HEK293T (cell line): ENCODE measurements around the gene SLC44A3.

Experiments used
- CTCF ChIA-PET: fragments of 350-600 bp; formaldehyde crosslinking; extraction: SDS; loops from one replicate; lab custom pipeline; 2021; ENCODE audit warnings: antibody characterized with exemption, inconsistent platforms; lab: Yijun Ruan, JAX
- POLR2A ChIA-PET: fragments of 350-600 bp; formaldehyde crosslinking; extraction: SDS; loops from one replicate; lab custom pipeline; 2020; ENCODE audit warnings: antibody characterized with exemption, inconsistent platforms; lab: Yijun Ruan, JAX
- DNase-seq: peaks from one replicate; pipeline ENCODE4 v3.0.0; 2012; ENCODE audit warnings: mixed read lengths; ENCODE audit errors: extremely low spot score
- ARNT ChIP-seq: fragments of 450-650 bp; IDR thresholded peaks from 2 replicates; pipeline ENCODE4 v1.6.1; 2017; ENCODE audit warnings: mild to moderate bottlenecking
- BHLHE40 ChIP-seq: fragments of 450-650 bp; IDR thresholded peaks from 2 replicates; pipeline ENCODE4 v1.6.1; 2016; ENCODE audit warnings: mild to moderate bottlenecking, moderate library complexity, borderline replicate concordance
- CTBP1 ChIP-seq: fragments of 450-650 bp; IDR thresholded peaks from 2 replicates; pipeline ENCODE4 v1.6.1; 2016; ENCODE audit warnings: borderline replicate concordance
- ELF4 ChIP-seq: fragments of 450-650 bp; IDR thresholded peaks from 2 replicates; pipeline ENCODE4 v1.6.1; 2017; ENCODE audit warnings: antibody characterized with exemption
- FOXA1 ChIP-seq: fragments of 450-650 bp; IDR thresholded peaks from 2 replicates; pipeline ENCODE4 v1.6.1; 2016; ENCODE audit warnings: mild to moderate bottlenecking
- FOXK2 ChIP-seq: fragments of 450-650 bp; IDR thresholded peaks from 2 replicates; pipeline ENCODE4 v1.6.1; 2016; ENCODE audit warnings: mild to moderate bottlenecking
- FOXM1 ChIP-seq: fragments of 450-650 bp; IDR thresholded peaks from 2 replicates; pipeline ENCODE4 v1.6.1; 2017; ENCODE audit warnings: mild to moderate bottlenecking, borderline replicate concordance
- HDGF ChIP-seq: fragments of 450-650 bp; IDR thresholded peaks from 2 replicates; pipeline ENCODE4 v1.6.1; 2017; ENCODE audit warnings: antibody characterized with exemption, borderline replicate concordance
- L3MBTL2 ChIP-seq: fragments of 450-650 bp; conservative IDR thresholded peaks from 2 replicates; pipeline ENCODE4 v1.6.1; 2016; ENCODE audit warnings: mild to moderate bottlenecking
- LEF1 ChIP-seq: fragments of 450-650 bp; IDR thresholded peaks from 2 replicates; pipeline ENCODE4 v1.6.1; 2017; ENCODE audit warnings: mild to moderate bottlenecking, borderline replicate concordance
- NFRKB ChIP-seq: fragments of 450-650 bp; IDR thresholded peaks from 2 replicates; pipeline ENCODE4 v1.6.1; 2016; ENCODE audit warnings: mild to moderate bottlenecking, moderate library complexity
- PKNOX1 ChIP-seq: fragments of 450-650 bp; IDR thresholded peaks from 2 replicates; pipeline ENCODE4 v1.6.1; 2016
- SP1 ChIP-seq: fragments of 450-650 bp; IDR thresholded peaks from 2 replicates; pipeline ENCODE4 v1.6.1; 2017
- SUZ12 ChIP-seq: fragments of 450-650 bp; IDR thresholded peaks from 2 replicates; pipeline ENCODE4 v1.6.1; 2016; ENCODE audit warnings: mild to moderate bottlenecking
- TARDBP ChIP-seq: fragments of 450-650 bp; IDR thresholded peaks from 2 replicates; pipeline ENCODE4 v1.6.1; 2016
- ZNF384 ChIP-seq: fragments of 450-650 bp; IDR thresholded peaks from 2 replicates; pipeline ENCODE4 v1.6.1; 2016

The SLC44A3 gene

DNA sequence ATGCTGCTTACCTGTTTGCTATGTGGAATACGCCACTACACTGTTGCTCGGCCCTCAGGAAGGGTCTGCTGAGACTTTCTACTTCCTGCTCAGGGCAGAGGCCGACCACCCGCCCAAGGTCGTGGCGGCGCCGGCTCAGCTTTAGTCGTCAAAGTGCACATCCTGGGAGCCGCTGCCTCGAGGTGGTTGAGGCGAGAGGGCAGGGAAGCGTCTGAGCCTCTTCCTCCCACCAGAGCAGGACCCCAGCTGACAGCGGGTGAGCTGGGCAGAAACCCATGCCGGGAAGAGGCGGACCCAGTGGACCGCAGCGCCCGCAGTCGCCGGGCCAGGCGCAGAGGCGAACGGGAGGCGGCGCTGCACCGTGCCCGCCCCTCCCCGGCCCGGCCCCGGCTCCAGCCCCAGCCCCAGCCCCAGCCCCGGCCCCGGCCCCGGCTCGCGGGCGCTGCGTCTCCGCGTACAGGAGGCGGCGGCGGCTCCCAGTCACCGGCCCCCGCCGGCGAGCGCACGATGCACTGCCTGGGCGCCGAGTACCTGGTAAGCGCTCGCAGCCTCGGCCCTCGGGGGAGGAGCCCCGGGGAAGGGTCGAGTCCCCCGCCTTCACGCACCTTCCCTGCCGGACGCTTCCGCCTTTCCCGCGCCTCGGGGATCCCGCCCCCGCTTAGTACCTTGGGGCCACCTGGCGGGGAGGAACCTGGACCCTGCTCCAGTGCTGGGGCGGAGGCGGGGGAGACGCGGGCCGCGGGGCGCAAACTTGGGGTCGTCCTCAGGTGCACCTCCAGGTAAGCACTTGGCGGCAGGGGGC lies at the start of gene SLC44A3:
Gene SLC44A3, plus strand, starts transcription at position 413 of the 802 bp plus-strand sequence. Its CDS starts 95 bp downstream, at position 508.
- TF ChIP-seq L3MBTL2 (peak; percentile 55), HDGF (no peak), ELF4 (peak; percentile 31; the same call in 1 of the 2 replicates)
- DNase-seq: peak; percentile 70
- ChIA-PET POLR2A (no interaction called here), CTCF (interaction anchor here (0.7 to 1.3 kb wide), 2 partner anchors 222 to 485 kb away, joined by 4 to 6 read pairs; no protein-coding TSS in a partner anchor)

DNA sequence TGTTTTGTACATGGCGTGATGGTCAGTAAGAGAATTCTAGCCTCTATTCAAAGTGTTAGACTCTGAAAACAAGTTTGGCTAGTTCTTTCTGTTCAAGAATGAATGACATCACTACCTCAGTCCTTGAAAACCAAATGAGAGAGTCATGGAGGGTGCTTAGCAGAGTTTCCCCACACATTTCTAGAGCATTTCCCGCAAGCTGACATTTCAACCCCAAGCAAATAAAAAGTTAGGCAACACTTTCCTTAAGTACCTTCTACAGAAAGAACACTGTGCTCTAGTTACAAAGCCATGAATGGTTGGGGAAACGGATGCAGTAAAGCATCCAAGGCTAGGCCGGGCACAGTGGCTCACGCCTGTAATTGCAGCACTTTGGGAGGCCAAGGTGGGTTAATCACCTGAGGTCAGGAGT lies 47.9 kb upstream of the SLC44A3 start:
- no peak for TF ChIP-seq SUZ12
- no peak for TF ChIP-seq HDGF
- no peak for TF ChIP-seq BHLHE40
- TF ChIP-seq FOXA1: no peak
- no peak for TF ChIP-seq SP1
- no peak for TF ChIP-seq L3MBTL2
- TF ChIP-seq ELF4: no peak
- no peak for TF ChIP-seq ARNT
- TF ChIP-seq NFRKB: no peak
- TF ChIP-seq ZNF384: no peak
- TF ChIP-seq TARDBP: no peak
- no peak for DNase-seq
- POLR2A ChIA-PET: no interaction called here
- CTCF ChIA-PET: no interaction called here

DNA sequence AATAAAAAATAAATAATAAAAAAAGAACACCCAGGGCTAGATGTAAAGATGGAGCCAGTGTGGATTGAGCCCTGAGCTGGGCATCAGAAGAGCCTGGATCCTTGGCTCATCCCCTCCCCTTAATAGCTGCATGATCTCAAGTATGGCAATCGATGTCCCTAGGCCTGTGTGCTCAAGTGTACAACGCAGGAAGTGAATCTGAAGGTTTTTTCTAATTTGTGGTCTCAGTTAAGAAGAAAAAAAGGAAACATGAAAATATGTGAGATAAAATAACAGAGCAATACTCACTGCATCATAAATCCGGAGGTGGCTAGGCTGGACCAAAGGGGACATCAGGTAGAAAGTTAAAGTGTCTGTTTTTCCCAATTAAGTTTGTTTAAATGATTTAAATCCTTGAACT lies 47.3 kb upstream of the SLC44A3 start:
- POLR2A ChIA-PET: no interaction called here
- no peak for DNase-seq
- TF ChIP-seq SP1: no peak
- no peak for TF ChIP-seq ARNT
- no peak for TF ChIP-seq L3MBTL2
- no peak for TF ChIP-seq FOXM1
- TF ChIP-seq HDGF: no peak
- no peak for TF ChIP-seq FOXK2
- no peak for TF ChIP-seq CTBP1
- no peak for TF ChIP-seq ZNF384
- no peak for TF ChIP-seq PKNOX1
- TF ChIP-seq FOXA1: no peak
- no peak for TF ChIP-seq TARDBP
- TF ChIP-seq BHLHE40: no peak
- TF ChIP-seq NFRKB: no peak
- TF ChIP-seq SUZ12: no peak
- TF ChIP-seq LEF1: no peak
- CTCF ChIA-PET: no interaction called here

DNA sequence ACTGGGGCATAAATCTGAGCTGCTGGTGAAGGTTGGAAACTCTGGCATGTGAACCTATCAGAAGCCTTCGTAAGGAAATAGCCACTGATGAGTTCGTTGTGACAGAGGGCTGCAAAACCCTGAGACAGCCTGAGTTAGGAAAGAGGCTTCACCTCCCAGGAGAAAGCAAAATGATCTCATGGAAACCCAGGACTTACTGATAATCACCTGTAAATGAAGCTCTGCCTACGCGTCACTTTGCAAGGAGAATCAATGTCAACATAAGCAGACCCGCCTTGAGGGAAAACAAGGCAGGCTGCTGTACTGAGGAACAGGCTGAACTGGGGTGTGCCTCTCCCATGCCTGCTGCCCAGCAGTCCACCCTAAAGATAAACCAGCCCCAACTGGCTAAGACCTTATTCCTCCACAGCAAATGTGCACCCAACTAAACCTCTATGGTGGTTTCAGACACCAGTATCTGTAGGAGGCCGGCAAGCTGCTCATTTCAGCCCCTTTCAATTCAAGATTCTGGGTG lies 46.8 kb upstream of the SLC44A3 start:
- ChIA-PET CTCF (no interaction called here), POLR2A (no interaction called here)
- no peak for TF ChIP-seq NFRKB
- DNase-seq: no peak

DNA sequence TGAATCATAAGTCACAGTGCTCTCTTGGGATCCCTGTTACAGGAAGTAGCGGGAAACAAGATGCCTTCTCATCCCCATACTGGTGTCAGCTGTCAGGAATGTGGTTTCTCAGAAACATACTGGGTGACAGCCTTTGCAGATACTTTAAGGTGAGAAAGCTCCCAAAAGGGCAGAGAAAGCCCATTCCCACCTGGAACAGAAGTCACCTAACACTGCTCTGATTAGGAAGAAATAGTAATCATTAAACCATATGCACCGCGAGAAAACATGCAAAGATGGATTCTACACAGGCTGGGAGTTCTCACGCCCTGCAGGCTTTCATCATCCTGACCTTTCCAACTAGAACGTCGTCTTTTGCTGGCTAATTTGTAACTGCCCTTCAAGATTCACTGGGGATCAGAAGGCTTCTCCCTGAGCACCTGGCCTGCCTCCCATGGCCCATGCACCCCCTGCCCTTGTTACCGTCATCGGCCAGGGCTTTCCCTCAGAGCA lies 46.2 kb upstream of the SLC44A3 start:
- ChIA-PET POLR2A (no interaction called here), CTCF (interaction anchor here (0.6 kb wide), 1 partner anchor 13 kb away, joined by 3 read pairs; no protein-coding TSS in a partner anchor)
- TF ChIP-seq ZNF384 (no peak), CTBP1 (no peak), ELF4 (no peak), NFRKB (no peak), ARNT (no peak), PKNOX1 (no peak), FOXK2 (no peak), LEF1 (no peak), HDGF (no peak), BHLHE40 (no peak), L3MBTL2 (no peak), SP1 (no peak), FOXM1 (no peak), SUZ12 (no peak)
- no peak for DNase-seq

GRCh38 chr1:94776474-94776873 lies 43.7 kb upstream of the SLC44A3 start:
- POLR2A ChIA-PET: no interaction called here
- CTCF ChIA-PET: no interaction called here
- no peak for DNase-seq
- no peak for TF ChIP-seq CTBP1
- no peak for TF ChIP-seq FOXK2
- TF ChIP-seq BHLHE40: no peak
- TF ChIP-seq LEF1: no peak
- TF ChIP-seq PKNOX1: no peak
- no peak for TF ChIP-seq SUZ12
- no peak for TF ChIP-seq SP1
- no peak for TF ChIP-seq ZNF384
- no peak for TF ChIP-seq FOXM1
- TF ChIP-seq ELF4: no peak
- no peak for TF ChIP-seq FOXA1
- no peak for TF ChIP-seq NFRKB
- no peak for TF ChIP-seq L3MBTL2
- no peak for TF ChIP-seq HDGF
